ENCODE results near the gene SECTM1.

- TF ChIP-seq CSDC2 (CRISPR knock-in tag; IDR thresholded peaks at IDR 0.05) (no peak), ZFP30 (CRISPR knock-in tag; IDR thresholded peaks at IDR 0.05) (no peak), OSR1 (CRISPR knock-in tag; IDR thresholded peaks at IDR 0.05) (no peak), ZNF8 (CRISPR knock-in tag; IDR thresholded peaks at IDR 0.05) (no peak), PATZ1 (CRISPR knock-in tag; IDR thresholded peaks at IDR 0.05; ENCODE audit: borderline replicate concordance) (no peak), RARB (CRISPR knock-in tag; IDR thresholded peaks at IDR 0.05) (no peak), ISL1 (CRISPR knock-in tag; IDR thresholded peaks at IDR 0.05) (no peak)
These were observed 19.9 kb upstream of the SECTM1 start for GRCh38 chr17:82353484-82353883.
